Ureter (tissue), 1 donor: ENCODE results near the gene WDR36. TPM values are rescaled to one million over a fixed set of nuclear protein-coding genes. Genes with fewer than 3 reads are reported as not detected.

ENCODE experiments used
- DNase-seq: peaks from one replicate; pipeline ENCODE4 v3.0.0-alpha.2; 2020; ENCODE audit warnings: low spot score
- total RNA-seq: library from RNA; stranded (reverse); gene quantifications from one replicate; pipeline ENCODE4 v1.2.4, GENCODE V29; 2023
- donor health status: DM: yes; HTN: yes; CAD: no.

The WDR36 gene
- 33.9 TPM for total RNA-seq

DNA sequence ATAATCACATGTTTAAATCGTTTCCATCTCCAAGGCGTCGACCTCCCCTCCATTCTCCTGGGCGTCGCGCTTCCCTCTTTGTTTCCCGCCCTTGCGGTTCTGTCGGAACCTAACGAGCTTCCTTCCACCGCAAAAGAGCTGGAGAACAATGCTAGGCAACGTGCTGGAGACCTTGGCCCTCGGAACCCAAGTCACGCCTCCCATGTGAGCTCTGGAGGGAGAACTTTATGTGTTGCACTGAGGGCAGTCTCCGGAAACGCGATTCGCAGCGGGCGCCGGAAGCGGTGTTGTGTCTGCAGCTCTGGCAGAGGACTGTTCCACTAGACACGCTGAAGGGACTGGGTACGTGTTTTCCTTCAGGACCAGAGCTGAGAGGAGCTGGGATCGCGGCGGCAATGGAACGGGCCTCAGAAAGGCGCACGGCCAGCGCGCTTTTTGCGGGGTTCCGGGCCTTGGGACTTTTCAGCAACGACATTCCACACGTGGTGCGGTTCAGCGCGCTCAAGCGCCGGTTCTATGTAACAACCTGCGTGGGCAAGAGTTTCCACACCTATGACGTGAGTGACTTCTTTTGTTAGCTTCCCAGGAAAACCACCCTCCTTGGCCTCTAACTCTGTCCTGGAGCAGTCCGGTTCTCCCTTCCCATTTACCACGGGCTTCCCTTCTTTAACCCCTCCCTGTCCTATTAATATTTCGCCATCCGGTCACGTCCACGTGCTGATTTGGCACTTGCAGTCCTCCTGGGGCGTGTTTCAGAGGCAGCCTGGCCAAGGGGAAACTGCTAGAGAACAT, at the start of gene WDR36:
Gene WDR36 (plus strand): TSS at position 287 of the 792 bp plus-strand sequence. CDS start 109 bp downstream, at position 396.
- DNase-seq: peak; percentile 92

DNA sequence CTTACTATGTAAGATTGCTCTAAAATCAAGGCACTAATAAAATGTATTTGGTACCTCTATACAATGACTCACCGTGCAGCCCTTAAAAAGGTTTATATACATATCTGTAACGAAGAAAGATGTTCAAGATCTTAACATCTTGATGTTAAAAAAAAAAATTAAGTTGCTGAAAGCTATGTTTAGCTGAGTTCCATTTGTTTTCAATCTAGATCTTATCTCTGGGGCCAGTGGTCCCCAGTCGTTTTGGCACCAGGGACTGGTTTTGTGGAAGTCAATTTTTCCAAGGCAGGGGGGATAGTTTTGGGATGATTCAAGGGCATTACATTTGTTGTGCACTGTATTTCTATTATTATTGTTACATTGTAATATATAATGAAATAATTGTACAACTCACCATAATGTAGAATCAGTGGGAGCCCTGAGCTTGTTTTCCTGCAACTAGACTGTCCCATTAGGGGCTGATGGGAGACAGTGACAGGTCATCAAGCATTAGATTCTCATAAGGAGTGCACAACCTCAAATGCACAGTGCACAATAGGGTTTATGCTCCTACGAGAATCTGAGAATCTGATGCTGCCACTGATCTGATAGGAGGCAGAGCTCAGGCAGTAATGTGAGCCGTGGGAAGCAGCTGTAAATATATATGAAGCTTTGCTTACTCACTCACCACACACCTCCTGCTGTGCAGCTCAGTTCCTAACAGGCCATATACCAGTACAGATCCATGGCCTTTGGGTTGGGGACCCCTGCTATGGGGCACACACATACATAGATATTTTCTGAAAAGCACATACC, 48.2 kb upstream of the WDR36 start:
- DNase-seq: no peak

DNA sequence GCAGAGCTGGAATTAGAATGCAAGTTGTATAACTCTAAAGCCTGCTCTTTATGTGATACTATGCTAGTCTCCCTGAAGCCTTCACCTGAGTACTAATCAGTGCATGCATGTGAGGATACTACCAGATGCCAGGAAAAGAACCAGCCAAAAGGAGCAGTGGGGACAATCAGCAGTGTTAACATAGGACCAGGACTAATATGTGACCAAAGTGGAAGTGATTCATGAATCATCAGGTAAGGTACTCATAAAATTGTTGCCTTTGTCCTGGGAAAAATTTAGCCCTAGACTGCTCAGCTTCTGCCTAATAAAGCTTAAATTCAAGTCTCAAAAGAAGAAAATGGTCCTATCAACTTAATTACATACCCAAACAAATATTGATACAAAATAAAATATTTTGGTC, 34.1 kb upstream of the WDR36 start:
- DNase-seq: no peak

GRCh38 chr5:111060169-111060568, 32.0 kb upstream of the WDR36 start:
- DNase-seq: no peak

DNA sequence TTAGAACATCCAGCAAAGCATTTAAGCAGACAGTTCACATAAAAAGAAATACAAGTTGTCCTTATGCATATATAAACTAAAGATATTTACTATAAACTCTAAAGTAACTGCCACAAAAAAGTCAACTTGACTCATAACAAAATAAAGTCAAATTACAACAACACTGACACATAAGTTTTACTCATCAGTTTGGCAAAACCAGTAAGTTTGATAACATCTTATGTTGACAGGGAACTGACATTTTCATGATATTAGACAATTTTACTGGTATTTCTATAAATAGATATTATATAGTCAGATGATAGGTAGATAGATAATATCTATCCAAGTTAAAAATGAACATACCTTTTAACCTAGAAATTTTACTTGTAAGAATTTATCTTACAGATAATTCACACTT, 30.5 kb upstream of the WDR36 start:
- no peak for DNase-seq

- no peak for DNase-seq
Observed at GRCh38 chr5:111063709-111064322, 28.3 kb upstream of the WDR36 start.

- no peak for DNase-seq
Observed at GRCh38 chr5:111066261-111066938, 25.7 kb upstream of the WDR36 start.

DNA sequence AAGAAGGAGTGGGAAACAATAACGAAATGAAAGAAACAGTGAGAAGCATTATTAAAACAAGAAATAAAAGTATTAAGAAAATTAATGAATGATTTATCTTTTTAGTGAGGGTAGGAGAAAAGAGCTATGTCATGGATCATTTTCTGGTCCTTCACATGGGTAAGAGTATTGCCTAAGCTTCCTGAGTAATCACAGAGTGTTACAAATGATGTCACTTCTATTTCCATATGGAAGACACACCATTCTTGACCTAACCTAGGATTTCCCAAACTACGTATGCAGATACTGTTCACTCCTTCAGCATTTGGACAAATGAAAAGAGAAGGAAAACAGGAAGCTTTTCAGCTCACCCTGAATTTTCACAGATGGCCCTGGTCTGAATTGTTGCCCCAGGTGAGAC, 23.9 kb upstream of the WDR36 start:
- DNase-seq: no peak

DNA sequence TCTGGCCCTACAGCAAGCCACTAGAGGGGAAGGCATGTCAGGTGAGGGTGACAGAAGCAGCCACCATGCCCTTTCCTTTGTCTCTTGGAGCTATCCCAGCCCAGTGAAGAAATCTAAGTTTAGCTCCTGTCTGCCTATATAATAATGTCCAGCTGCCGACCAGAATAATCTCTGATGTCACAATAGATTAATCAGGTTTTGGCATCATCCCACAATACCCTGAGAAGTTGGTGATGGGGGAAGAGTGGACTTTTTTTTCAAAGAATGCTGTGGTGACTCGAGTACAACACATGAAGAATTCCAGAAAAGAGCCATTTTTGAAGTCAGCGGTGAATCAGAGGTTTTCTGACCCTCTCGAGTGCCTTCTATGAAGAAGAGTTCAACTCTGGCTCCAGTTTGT, 22.3 kb upstream of the WDR36 start:
- DNase-seq: no peak

- DNase-seq: no peak
Observed at GRCh38 chr5:111070272-111071134, 21.6 kb upstream of the WDR36 start.

DNA sequence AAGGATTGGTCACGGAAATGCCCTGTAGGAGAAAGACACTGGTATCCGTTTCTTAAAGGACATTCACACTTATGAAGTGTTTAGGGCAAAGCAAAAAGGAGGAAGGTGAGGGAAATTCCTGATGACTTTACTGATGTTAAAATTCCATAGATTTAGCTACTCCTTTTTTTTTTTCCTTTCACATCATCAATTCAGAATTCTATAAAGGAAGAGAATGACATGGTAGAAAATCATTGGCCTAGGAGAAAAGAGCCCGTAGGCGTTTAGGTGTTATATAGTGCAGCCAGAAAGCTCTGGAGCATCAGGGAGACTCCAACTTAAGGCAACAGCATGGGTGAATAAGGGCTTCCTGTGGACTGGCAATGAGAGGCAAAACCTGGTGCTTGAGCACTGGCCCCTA, 20.7 kb upstream of the WDR36 start, which contains the start of gene TSLP:
Gene TSLP (plus strand): TSS at position 301 of the 400 bp plus-strand sequence. CDS start 178 bp downstream, outside the sequence.
- no peak for DNase-seq

- DNase-seq: peak; percentile 64
Observed at GRCh38 chr5:111072949-111073682, 19.0 kb upstream of the WDR36 start.

GRCh38 chr5:111074244-111074643, 17.9 kb upstream of the WDR36 start:
- DNase-seq: no peak

DNA sequence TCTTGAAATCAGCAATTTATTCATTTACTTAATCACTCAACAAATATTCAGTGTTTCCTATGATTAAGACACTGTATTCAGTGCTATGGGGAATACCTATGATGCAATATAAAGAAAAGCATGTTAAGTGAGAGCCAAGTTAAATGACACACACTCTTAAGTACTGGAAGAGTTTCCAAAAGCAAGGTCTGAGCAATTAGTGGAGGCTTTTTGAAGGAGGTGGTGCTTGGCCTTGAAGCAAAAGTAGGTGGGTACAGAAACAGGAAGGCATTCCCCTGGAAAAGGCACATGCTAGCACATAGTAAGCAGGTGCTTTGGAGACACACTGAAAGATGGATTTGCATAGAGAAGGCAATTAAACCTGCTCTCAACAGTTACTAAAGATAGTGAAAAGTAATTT, 16.6 kb upstream of the WDR36 start:
- no peak for DNase-seq

GRCh38 chr5:111076091-111076490, 16.1 kb upstream of the WDR36 start:
- DNase-seq: no peak

- DNase-seq: no peak
Observed at GRCh38 chr5:111077678-111078077, 14.5 kb upstream of the WDR36 start.

DNA sequence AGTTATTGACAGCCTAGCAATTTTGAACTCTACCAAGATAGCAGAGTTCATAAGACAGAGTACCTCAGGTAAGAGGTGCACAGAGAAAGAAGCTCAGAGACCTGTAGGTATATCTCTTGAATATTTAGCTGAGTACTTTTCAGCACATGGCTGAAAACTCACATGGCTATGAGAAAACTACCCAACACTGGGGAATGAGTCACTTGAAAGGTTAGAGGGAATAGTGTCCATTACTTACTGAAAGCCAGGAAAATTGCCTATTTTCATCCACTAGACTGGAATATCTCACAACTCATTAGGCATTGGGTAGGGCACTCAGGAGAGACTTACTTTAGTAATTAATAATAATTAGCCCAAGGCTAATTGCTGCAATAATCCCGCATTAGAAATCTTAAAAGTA, 12.3 kb upstream of the WDR36 start:
- no peak for DNase-seq

GRCh38 chr5:111083323-111083722, 8.8 kb upstream of the WDR36 start:
- no peak for DNase-seq

DNA sequence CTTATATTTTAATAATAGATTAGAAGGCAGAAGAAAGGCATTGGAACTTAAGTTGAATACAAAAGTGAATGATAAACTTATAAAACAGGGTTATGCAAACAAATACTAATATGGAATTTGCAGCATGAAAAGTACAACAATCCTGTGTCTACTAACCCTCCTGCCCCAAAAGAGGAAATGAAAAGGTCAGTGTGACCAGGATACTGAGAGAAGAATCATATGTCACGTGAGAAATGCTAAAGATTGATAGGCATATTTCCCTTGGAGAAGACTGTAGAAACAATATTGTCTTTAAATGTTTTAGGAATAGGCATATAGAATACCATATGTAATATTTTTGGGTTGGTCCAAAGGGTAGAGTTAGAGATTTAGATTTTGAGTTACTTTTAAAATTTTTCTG, 3.8 kb downstream of the WDR36 start:
- DNase-seq: no peak

DNA sequence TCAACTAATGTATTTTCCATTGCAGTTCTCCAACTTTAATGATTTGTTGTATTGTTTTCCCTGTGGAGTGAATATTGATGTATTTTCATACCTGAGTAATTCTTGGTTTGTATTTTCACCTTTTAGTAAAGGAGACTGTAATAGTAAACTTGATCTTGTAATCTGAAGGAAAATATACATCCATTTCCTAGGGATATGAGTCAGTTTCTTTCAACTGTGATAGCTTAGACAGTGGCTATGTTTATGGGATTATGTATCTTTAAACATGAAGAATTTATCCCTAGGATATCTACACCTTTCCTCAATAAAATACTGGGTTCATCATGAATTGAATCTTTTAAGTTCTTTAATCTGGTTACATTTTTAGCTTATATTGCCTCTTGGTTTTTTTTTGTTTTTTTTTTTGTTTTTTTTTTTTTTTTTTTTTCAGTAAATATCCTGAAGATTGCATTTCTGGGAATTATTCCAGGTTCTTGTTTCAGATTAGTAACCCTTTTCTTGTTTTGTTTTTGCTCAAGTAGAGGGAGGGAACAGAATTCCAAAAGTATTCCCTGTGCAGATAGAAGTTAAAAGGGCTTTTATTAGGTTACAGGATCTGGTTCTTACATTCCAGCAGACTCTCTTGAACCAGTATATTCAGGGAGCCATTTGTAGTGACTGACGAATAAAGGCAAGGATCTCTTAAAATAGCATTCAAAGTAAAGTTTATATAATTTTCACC, 7.1 kb downstream of the WDR36 start:
- no peak for DNase-seq
